ENCODE measurements around the gene GAB4.
A peak's percentile ranks its signal among the peaks of the same experiment; 100 is the strongest.
"Not testable (repeated sequence)": the region's sequence is repeated elsewhere in the genome, so short reads cannot be mapped to it uniquely, and the experiment has no call there.

GAB4 gene

DNA sequence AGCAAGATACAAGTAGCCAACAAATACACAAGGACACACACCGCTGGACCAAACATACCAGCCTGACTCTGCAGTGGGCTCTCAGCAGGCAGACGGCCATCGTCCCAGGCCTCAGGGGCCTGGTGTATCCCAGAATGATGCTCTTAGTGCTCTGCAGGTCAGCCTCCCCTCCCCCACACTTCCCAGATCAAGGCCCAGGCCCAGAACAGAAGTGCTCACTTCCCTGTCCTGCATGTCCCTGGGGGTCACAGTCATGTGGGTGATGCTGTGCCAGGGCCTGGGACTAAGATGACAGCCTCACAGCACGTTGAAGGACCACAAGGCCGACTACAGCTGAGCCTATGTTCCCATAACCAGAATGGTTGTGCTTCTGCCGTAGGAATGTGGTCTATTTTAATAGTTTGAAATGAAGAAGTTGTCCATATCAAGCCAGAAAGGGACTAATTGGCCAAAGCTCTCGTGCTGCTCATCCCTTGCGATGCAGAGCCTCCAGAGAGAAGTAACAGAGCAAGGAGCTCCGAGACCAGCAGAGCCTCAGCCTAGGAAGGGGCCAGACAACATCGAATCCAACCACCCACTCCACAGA is 48.6 kb downstream of the GAB4 start:
- DNase-seq (ENCODE audit: low read depth in 1 of 2, low spot score in 1 of 2) = no peak

DNA sequence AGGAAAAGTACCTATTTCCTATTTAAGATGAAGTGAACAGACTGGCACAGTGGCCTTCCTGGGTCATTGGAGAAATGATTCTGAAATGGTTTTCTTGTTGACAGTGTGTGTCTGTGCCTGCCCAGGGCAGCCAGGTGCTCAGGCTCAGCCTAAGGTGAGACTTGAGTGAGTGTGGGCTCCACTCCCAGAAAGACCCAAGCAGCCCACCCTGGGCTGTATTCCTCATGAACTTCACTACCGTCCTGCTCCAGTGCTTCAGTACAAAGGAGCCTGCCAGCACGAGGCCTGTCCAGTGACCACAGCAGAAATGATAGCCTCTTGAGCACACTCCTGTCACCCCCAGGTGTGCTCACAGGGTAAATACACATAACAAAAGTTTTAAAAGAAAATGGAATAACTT is 49.5 kb downstream of the GAB4 start:
- DNase-seq (ENCODE audit: low read depth in 1 of 2, low spot score in 1 of 2) = no peak

DNA sequence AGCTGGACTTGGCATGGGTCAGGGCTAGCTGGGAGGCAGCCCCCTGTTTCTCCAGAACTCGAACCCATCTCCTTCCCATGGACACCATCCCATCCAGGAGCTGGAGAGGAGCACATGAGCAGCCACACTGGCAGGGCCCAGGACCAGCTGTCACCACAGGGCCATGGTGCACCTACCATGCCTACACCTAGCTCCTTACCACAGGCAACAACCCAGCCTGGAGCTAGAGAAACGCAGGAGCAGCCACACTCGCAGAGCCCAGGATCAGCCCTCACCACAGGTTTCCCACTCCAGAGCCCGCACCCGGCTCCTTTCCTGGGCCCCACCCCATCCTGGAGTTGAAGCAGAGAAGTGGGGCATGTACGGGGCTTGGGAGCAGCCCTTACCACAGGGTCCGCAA is 50.2 kb downstream of the GAB4 start:
- DNase-seq (ENCODE audit: low read depth in 1 of 2, low spot score in 1 of 2) = no peak

GRCh38 chr22:16956290-16956689 is 51.7 kb downstream of the GAB4 start:
- DNase-seq (ENCODE audit: low read depth in 1 of 2, low spot score in 1 of 2) = no peak

- DNase-seq (ENCODE audit: low read depth in 1 of 2, low spot score in 1 of 2) = no peak
Measured at GRCh38 chr22:16955678-16956210, 52.3 kb downstream of the GAB4 start.

- no peak for DNase-seq (ENCODE audit: low read depth in 1 of 2, low spot score in 1 of 2)
Measured at GRCh38 chr22:16955081-16955480, 52.9 kb downstream of the GAB4 start.

- DNase-seq (ENCODE audit: low read depth in 1 of 2, low spot score in 1 of 2) = no peak
Measured at GRCh38 chr22:16954060-16954403, 54.0 kb downstream of the GAB4 start.

- DNase-seq (ENCODE audit: low read depth in 1 of 2, low spot score in 1 of 2) = no peak
Measured at GRCh38 chr22:16953206-16954059, 54.6 kb downstream of the GAB4 start.

DNA sequence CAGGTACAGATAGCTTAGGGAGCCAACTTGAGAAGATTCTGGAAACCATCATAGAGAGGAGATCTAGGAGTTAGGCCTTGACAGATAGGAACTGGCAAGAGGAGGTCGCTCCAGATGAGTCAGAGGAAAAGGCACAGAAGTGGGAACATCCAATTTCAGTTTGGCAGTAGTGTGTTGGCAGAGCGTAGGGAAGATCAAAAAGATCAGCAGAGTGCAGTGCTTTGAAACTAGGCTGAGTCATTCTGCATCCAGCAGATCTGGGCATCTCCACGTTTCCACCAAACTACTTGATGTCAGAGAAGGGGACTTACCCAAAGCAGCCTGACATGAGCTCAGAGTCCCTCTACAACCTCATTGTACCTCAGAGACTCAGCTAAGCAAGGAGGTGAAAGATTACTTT is 58.5 kb downstream of the GAB4 start:
- no peak for DNase-seq (ENCODE audit: low read depth in 1 of 2, low spot score in 1 of 2)

- no peak for DNase-seq (ENCODE audit: low read depth in 1 of 2, low spot score in 1 of 2)
Measured at GRCh38 chr22:16937811-16938210, 70.2 kb downstream of the GAB4 start.

DNA sequence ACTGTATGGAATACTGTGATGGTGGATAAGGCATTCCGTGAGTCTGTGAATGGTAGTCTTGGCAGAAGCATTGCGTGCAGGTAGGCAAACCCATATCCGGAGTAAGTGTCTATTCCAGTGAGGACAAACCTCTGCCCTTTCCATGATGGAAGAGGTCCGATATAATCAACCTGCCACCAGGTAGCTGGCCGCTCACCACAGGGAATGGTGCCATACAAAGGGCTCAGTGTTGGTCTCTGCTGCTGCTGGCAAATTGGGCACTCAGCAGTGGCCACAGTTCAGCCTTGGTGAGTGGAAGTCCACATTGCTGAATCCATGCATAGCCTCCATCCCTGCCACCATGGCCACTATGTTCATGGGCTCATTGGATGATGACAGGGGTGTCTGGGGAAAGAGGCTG is 70.8 kb downstream of the GAB4 start:
- DNase-seq (ENCODE audit: low read depth in 1 of 2, low spot score in 1 of 2) = not testable (repeated sequence)

DNA sequence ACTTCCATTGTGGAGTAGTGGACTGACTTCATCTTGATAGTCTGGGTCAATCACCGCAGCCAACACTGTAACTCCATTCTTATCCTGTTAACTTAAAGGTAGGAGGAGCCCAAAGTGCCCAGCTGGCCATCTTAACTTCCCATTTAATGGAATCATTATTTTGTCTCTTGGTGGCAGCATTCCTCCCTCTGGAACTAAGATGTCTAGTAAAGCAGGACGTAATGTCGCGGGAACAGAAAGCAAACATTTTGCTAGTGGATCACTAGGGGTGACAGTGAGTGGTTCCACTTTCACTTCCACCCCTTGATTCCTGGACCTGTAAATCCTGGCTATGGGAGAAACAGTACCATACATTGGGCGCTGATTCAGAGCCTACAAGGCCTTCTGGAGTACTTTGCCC is 71.4 kb downstream of the GAB4 start:
- no peak for DNase-seq (ENCODE audit: low read depth in 1 of 2, low spot score in 1 of 2)

- DNase-seq (ENCODE audit: low read depth in 1 of 2, low spot score in 1 of 2) = no peak
Measured at GRCh38 chr22:16935209-16935608, 72.8 kb downstream of the GAB4 start.

DNA sequence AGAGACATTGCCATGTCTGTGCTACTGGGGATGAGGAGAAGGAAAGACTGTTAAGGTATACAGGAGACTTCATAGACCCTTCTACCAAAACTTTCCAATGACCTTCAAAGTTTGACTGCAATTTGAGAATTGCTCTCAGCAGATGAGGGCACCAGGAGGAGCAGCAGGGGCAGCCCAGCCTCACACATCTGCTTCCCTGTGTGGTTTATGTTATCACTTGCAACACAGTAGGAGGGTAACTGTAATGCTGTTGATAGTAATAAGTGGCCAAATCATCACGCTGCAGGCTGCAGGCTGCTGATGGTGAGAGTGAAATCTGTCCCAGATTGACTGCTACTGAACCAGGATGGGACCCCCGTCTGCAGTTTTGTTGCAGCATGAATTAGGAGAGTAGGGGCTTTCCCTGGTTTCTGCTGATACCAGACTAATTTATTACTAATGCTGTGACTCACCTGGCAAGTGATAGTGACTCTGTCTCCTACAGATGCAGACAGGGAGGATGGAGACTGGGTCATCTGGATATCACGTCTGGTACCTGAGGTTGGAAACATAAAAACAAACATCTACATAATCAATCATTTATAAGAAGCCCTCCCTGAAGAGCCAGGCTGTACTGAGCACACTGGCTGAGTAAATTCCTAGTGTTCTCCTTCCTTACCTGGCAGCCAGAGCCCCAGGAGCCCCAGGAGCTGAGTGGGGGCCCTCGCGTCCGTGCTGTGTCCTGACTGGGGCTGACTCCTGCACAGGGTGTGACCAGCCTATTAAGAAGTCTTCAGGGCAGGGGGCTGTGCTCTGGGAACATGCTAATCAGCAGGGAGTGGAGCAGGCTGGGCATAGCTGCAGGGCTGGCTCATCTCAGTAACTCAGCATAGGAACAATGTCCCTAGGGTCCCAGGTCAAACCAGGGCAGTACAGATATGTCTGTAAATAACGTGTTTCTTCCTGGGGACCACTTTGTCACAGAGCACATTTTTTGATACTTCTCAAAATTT is 74.4 kb downstream of the GAB4 start:
- no peak for DNase-seq (ENCODE audit: low read depth in 1 of 2, low spot score in 1 of 2)

DNA sequence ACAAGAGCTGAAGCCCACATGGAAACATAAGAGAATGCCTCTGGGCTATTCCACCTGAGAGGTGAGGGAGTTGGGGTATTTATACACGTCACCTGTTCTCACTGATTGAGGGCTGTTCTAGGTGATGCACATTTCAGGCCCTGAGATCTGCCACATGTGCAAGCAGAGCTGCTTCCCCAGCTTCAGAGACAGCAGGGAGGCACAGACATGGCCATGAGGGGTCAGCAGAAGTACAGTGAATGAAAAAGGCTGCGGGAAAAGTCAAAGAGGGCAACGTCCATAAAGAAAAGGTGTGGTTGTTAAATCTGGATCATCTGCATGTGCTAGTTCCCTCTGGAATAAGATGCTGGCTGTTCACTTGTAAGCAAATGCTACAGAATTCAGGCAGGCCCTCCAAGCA is 75.4 kb downstream of the GAB4 start:
- no peak for DNase-seq (ENCODE audit: low read depth in 1 of 2, low spot score in 1 of 2)

DNA sequence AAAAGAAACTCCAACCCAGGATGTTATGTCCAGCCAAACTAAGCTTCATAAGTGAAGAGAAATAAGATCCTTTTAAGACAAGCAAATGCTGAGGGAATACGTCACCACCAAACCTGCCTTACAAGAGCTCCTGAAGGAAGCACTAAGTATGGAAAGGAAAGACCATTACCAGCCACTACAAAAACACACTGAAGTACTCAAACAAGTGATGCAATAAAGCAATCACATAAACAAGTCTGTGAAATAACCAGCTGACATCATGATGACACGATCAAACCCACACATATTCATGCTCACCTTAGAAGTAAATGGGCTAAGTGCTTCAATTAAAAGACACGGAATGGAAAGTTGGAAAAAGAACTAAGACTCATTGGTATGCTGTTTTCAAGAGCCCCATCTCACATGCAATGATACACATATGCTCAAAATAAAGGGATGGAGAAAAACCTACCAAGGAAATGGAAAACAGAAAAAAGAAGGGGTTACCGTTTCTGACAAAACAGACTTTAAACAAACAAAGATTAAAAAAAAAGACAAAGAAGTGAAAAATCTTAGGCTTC is 82.5 kb downstream of the GAB4 start:
- no peak for DNase-seq (ENCODE audit: low read depth in 1 of 2, low spot score in 1 of 2)

GRCh38 chr22:16922706-16923105 is 85.3 kb downstream of the GAB4 start:
- DNase-seq (ENCODE audit: low read depth in 1 of 2, low spot score in 1 of 2) = no peak

DNA sequence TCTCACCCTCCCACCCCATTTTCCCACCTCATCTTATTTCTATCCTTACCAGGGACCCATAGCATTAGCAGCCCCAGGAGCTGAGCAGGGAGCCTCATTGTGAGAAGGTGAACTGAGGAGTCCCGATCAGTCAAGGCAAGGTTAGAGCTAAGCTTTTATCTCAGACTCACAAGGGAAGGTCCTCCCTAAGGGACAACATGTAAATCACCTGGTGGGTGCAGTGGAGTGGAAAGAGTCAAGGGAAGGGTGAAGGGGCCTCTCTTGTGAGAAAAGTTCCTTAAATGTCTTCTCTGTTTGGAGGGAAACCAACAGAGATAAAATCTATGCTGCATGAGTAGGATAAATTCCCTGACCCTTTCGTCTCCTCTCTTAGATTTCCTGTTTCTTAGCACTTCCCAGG is 85.9 kb downstream of the GAB4 start:
- no peak for DNase-seq (ENCODE audit: low read depth in 1 of 2, low spot score in 1 of 2)

GRCh38 chr22:16917144-16918003 is 90.6 kb downstream of the GAB4 start:
- peak in 1 of 2 donors; percentile 14 for DNase-seq (ENCODE audit: low read depth in 1 of 2, low spot score in 1 of 2)

GRCh38 chr22:16915701-16916100 is 92.3 kb downstream of the GAB4 start:
- DNase-seq (ENCODE audit: low read depth in 1 of 2, low spot score in 1 of 2) = no peak
